Measurements from ENCODE around the gene SERPINE1.

Gene SERPINE1

DNA sequence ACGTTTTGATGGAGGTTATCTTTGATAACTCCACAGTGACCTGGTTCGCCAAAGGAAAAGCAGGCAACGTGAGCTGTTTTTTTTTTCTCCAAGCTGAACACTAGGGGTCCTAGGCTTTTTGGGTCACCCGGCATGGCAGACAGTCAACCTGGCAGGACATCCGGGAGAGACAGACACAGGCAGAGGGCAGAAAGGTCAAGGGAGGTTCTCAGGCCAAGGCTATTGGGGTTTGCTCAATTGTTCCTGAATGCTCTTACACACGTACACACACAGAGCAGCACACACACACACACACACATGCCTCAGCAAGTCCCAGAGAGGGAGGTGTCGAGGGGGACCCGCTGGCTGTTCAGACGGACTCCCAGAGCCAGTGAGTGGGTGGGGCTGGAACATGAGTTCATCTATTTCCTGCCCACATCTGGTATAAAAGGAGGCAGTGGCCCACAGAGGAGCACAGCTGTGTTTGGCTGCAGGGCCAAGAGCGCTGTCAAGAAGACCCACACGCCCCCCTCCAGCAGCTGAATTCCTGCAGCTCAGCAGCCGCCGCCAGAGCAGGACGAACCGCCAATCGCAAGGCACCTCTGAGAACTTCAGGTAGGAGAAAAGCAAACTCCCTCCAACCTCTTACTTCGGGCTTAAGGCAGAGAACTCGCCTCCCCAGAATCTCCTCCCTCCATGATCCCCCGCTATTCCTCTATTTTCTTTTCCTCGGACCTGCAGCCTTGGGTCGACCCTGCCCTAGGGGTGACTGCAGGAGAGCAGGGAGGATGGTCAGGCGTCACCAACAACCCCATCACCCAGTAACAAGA is at the start of gene SERPINE1:
TSS of gene SERPINE1 (plus strand) at position 454 of the 809 bp plus-strand sequence. CDS start 1,290 bp downstream, outside the sequence.
- peak; percentile 93 for DNase-seq (ENCODE audit: low read depth)
- TF ChIP-seq CTCF (IDR thresholded peaks at IDR 0.05; ENCODE audit: low read depth, low read length) (peak; percentile 40), MYC (IDR thresholded peaks at IDR 0.05; ENCODE audit: low read depth, low read length) (peak; percentile 76), POLR2A (IDR thresholded peaks at IDR 0.05; ENCODE audit: extremely low read depth, insufficient read length) (no peak)
- TF ChIP-seq, protein P1, sequence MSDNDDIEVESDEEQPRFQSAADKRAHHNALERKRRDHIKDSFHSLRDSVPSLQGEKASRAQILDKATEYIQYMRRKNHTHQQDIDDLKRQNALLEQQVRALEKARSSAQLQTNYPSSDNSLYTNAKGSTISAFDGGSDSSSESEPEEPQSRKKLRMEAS (IDR thresholded peaks at IDR 0.05; ENCODE audit: low read depth, low read length) = peak; percentile 70; the same call in 1 of the 2 replicates
- H3K4me3 ChIP-seq (ENCODE audit: low read depth, low read length) = peak within 1 kb of the TSS; percentile 21

GRCh38 chr7:101077303-101078086 is 49.4 kb upstream of the SERPINE1 start:
- peak; percentile 84 for DNase-seq (ENCODE audit: low read depth)
- TF ChIP-seq POLR2A (IDR thresholded peaks at IDR 0.05; ENCODE audit: extremely low read depth, insufficient read length) (no peak), MYC (IDR thresholded peaks at IDR 0.05; ENCODE audit: low read depth, low read length) (peak; percentile 33; the same call in 1 of the 2 replicates), CTCF (IDR thresholded peaks at IDR 0.05; ENCODE audit: low read depth, low read length) (peak; percentile 98)
- TF ChIP-seq, protein P1 (IDR thresholded peaks at IDR 0.05; ENCODE audit: low read depth, low read length) = peak; percentile 43; the same call in 1 of the 2 replicates
- no peak overlapping the region for H3K4me3 ChIP-seq (ENCODE audit: low read depth, low read length)

- TF ChIP-seq POLR2A (IDR thresholded peaks at IDR 0.05; ENCODE audit: extremely low read depth, insufficient read length) = no peak
- TF ChIP-seq MYC (IDR thresholded peaks at IDR 0.05; ENCODE audit: low read depth, low read length) = no peak
Measured at GRCh38 chr7:101081432-101081831, 45.5 kb upstream of the SERPINE1 start.

GRCh38 chr7:101084865-101085161 is 42.1 kb upstream of the SERPINE1 start:
- DNase-seq (ENCODE audit: low read depth) = no peak
- TF ChIP-seq, protein P1 (IDR thresholded peaks at IDR 0.05; ENCODE audit: low read depth, low read length) = no peak
- H3K4me3 ChIP-seq (ENCODE audit: low read depth, low read length) = peak overlapping the region; percentile 97

More at GRCh38 chr7:101081432-101081831, 45.5 kb upstream of the SERPINE1 start:
- H3K4me3 ChIP-seq (ENCODE audit: low read depth, low read length) = no peak overlapping the region
- DNase-seq (ENCODE audit: low read depth) = no peak

DNA sequence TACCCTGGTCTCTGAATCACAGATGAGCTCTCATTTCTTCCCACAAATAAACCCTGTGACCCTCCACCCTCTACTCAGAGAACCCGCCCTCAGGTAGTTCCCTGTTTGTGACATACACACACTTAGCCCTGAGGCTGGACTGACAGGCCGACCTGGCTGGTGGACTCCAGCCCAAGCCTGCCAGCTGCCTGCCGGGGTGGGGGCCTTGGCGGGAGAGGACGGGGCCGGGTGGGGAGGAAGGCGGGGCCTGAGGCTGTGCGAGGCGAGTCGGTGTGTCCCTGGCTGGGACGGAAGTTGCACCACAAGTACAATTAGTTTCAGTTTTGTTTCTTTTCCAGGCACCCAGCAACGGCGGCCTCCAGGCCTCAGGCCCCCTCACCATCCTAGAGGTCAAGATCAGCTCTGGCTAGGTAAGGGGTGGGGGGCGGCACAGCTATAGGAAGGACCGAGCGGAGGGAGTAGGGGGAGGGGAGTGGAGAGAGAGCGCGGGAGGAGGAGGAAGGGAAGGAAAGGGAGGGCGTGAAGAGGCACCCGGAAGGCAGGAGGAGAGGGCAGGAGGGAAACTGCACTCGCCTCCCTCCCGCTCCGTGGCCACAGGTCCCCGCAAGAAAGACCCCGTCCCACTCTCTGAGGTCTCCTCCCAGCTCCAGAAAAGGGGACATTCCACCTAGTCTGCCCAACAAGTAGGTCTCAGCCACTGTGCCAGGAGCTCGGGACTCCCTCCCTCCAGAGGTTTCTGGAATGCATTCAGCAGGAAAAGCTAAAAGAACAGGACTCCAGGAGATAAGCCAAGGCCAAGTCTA is 41.5 kb upstream of the SERPINE1 start, which contains the start of gene TRIM56:
TSS of gene TRIM56 (plus strand) at position 320 of the 803 bp plus-strand sequence. CDS start 1,832 bp downstream, outside the sequence.
- peak within 1 kb of the TSS; percentile 97 for H3K4me3 ChIP-seq (ENCODE audit: low read depth, low read length)
- TF ChIP-seq POLR2A (IDR thresholded peaks at IDR 0.05; ENCODE audit: extremely low read depth, insufficient read length) (peak; percentile 76), MYC (IDR thresholded peaks at IDR 0.05; ENCODE audit: low read depth, low read length) (0 out of 2 replicates have a peak, but pooled peaks have one; percentile 6), CTCF (IDR thresholded peaks at IDR 0.05; ENCODE audit: low read depth, low read length) (no peak)
- TF ChIP-seq, protein P1 (IDR thresholded peaks at IDR 0.05; ENCODE audit: low read depth, low read length) = peak; percentile 32
- peak; percentile 94 for DNase-seq (ENCODE audit: low read depth)

DNA sequence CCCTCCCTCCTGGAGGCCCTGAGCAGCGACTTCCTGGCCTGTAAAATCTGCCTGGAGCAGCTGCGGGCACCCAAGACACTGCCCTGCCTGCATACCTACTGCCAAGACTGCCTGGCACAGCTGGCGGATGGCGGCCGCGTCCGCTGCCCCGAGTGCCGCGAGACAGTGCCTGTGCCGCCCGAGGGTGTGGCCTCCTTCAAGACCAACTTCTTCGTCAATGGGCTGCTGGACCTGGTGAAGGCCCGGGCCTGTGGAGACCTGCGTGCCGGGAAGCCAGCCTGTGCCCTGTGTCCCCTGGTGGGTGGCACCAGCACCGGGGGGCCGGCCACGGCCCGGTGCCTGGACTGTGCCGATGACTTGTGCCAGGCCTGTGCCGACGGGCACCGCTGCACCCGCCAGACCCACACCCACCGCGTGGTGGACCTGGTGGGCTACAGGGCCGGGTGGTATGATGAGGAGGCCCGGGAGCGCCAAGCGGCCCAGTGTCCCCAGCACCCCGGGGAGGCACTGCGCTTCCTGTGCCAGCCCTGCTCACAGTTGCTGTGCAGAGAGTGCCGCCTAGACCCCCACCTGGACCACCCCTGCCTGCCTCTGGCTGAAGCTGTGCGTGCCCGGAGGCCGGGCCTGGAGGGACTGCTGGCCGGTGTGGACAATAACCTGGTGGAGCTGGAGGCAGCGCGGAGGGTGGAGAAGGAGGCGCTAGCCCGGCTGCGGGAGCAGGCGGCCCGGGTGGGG is 39.4 kb upstream of the SERPINE1 start:
- TF ChIP-seq CTCF (IDR thresholded peaks at IDR 0.05; ENCODE audit: low read depth, low read length) (no peak), POLR2A (IDR thresholded peaks at IDR 0.05; ENCODE audit: extremely low read depth, insufficient read length) (no peak), MYC (IDR thresholded peaks at IDR 0.05; ENCODE audit: low read depth, low read length) (no peak)
- TF ChIP-seq, protein P1 (IDR thresholded peaks at IDR 0.05; ENCODE audit: low read depth, low read length) = no peak
- H3K4me3 ChIP-seq (ENCODE audit: low read depth, low read length) = no peak overlapping the region
- no peak for DNase-seq (ENCODE audit: low read depth)
